ENCODE data around the gene CAV2.

- no peak for TF ChIP-seq CTCF (IDR thresholded peaks at IDR 0.05)
- TF ChIP-seq POLR2A (IDR thresholded peaks at IDR 0.05): no peak
Observed at GRCh38 chr7:116517626-116518025, 18.1 kb downstream of the CAV2 start.

Measured in right lobe of liver (tissue), 4 donors.